Stimulated activated CD8-positive, alpha-beta memory T cell treated with anti-CD3 and anti-CD28 coated beads, Interleukin-7, amount 100 ng/mL, for 4 hours (primary cell): Measurements from ENCODE around the gene PIGU.
"Not testable (repeated sequence)": the region's sequence is repeated elsewhere in the genome, so short reads cannot be mapped to it uniquely, and the experiment has no call there.

ENCODE experiments used
- DNase-seq, 2 donors: peaks; one replicate each; pipeline ENCODE4 v3.0.0-alpha.2; 2020; ENCODE audit warnings: low read depth in 2 of 2

The PIGU gene

GRCh38 chr20:34706912-34707784 lies 30.3 kb upstream of the PIGU start:
- DNase-seq = no peak

- DNase-seq = no peak
These were observed 29.5 kb upstream of the PIGU start for GRCh38 chr20:34706302-34706875.

- DNase-seq = no peak
These were observed 28.8 kb upstream of the PIGU start for GRCh38 chr20:34705397-34706301.

- no peak for DNase-seq
These were observed 28.1 kb upstream of the PIGU start for GRCh38 chr20:34705008-34705396.

- peak; percentile 68 to 80 for DNase-seq
These were observed 27.5 kb upstream of the PIGU start, which contains the start of gene TP53INP2 for GRCh38 chr20:34704177-34705007. Gene TP53INP2 (plus strand): TSS chr20:34704344. CDS start chr20:34708740, 4,396 bp downstream.

- DNase-seq = no peak
These were observed 26.7 kb upstream of the PIGU start for GRCh38 chr20:34703424-34704176.

GRCh38 chr20:34703061-34703423 lies 26.1 kb upstream of the PIGU start:
- DNase-seq = no peak

- DNase-seq = no peak
These were observed 24.7 kb upstream of the PIGU start for GRCh38 chr20:34701405-34702085.

GRCh38 chr20:34693414-34693813 lies 16.5 kb upstream of the PIGU start:
- no peak for DNase-seq

- DNase-seq = no peak
These were observed 14.9 kb upstream of the PIGU start for GRCh38 chr20:34691838-34692237.

- no peak for DNase-seq
These were observed 12.6 kb upstream of the PIGU start for GRCh38 chr20:34689486-34689885.

- no peak for DNase-seq
These were observed 6.8 kb upstream of the PIGU start for GRCh38 chr20:34683667-34684066.

- DNase-seq = no peak
These were observed 3.8 kb upstream of the PIGU start for GRCh38 chr20:34680586-34681175.

- no peak for DNase-seq
These were observed 775 bp downstream of the PIGU start for GRCh38 chr20:34675993-34676641.

- no peak for DNase-seq
These were observed 1.3 kb downstream of the PIGU start for GRCh38 chr20:34675561-34675960.

GRCh38 chr20:34673412-34673811 lies 3.5 kb downstream of the PIGU start:
- no peak for DNase-seq

- no peak for DNase-seq
These were observed 7.8 kb downstream of the PIGU start for GRCh38 chr20:34669094-34669493.

- not testable (repeated sequence) for DNase-seq
These were observed 12.1 kb downstream of the PIGU start for GRCh38 chr20:34664751-34665150.
